ENCODE results near the gene CIROP.

DNA sequence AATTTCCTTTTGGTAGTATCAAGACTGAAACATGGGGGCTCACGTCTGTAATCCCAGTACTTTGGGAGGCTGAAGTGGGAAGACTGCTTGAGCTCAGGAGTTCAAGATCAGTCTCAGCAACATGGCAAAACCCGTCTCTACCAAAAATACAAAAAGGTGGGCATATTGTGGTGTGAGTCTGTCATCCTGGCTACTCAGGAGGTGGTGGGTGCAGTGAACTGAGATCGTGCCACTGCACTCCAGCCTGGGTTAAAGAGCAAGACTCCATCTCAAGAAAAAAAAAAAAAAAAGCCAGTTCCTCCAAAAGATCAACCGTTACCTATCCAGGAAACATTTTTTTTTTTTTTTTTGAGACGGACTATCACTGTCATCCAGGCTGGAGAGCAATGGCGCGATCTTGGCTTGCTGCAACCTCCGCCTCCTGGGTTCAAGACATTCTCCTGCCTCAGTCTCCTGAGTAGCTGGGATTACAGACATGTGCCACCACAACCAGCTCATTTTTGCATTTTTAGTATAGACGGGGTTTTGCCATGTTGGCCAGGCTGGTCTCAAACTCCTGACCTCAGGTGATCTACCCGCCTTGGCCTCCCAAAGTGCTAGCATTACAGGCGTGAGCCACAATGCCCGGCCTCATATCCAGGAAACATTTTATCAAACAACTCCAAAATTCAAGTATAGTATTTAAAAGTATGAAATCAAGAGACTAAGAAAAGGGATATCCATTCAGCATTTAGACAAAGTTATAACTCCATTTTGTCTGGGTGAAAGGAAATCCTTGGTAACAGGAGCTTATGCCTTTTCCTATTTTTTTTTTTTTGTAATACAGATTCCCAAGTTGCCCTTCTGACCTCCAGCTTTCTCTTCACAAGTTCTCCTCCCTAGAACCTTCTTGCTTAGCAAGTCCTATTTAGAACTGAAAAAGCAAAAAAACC is 13.2 kb downstream of the CIROP start:
- no peak for TF ChIP-seq POLR2AphosphoS5 (IDR thresholded peaks at IDR 0.05; ENCODE audit: low read depth, low read length)
- no peak for TF ChIP-seq TAF1 (IDR thresholded peaks at IDR 0.05; ENCODE audit: borderline replicate concordance, insufficient read depth, low read length)
- TF ChIP-seq, protein P1, sequence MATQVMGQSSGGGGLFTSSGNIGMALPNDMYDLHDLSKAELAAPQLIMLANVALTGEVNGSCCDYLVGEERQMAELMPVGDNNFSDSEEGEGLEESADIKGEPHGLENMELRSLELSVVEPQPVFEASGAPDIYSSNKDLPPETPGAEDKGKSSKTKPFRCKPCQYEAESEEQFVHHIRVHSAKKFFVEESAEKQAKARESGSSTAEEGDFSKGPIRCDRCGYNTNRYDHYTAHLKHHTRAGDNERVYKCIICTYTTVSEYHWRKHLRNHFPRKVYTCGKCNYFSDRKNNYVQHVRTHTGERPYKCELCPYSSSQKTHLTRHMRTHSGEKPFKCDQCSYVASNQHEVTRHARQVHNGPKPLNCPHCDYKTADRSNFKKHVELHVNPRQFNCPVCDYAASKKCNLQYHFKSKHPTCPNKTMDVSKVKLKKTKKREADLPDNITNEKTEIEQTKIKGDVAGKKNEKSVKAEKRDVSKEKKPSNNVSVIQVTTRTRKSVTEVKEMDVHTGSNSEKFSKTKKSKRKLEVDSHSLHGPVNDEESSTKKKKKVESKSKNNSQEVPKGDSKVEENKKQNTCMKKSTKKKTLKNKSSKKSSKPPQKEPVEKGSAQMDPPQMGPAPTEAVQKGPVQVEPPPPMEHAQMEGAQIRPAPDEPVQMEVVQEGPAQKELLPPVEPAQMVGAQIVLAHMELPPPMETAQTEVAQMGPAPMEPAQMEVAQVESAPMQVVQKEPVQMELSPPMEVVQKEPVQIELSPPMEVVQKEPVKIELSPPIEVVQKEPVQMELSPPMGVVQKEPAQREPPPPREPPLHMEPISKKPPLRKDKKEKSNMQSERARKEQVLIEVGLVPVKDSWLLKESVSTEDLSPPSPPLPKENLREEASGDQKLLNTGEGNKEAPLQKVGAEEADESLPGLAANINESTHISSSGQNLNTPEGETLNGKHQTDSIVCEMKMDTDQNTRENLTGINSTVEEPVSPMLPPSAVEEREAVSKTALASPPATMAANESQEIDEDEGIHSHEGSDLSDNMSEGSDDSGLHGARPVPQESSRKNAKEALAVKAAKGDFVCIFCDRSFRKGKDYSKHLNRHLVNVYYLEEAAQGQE (IDR thresholded peaks at IDR 0.05; ENCODE audit: insufficient read depth in 1 of 2, low read depth in 2 of 2, low read length in 2 of 2): no peak
- TF ChIP-seq SIN3A (IDR thresholded peaks at IDR 0.05; ENCODE audit: borderline replicate concordance, insufficient read depth, low read length): no peak
- TF ChIP-seq FOXP2 (optimal IDR thresholded peaks at IDR 0.05; ENCODE audit: borderline replicate concordance, extremely low read depth, extremely low read length, insufficient read depth): no peak
